ENCODE measurements around the gene PKDCC.

The PKDCC gene

DNA sequence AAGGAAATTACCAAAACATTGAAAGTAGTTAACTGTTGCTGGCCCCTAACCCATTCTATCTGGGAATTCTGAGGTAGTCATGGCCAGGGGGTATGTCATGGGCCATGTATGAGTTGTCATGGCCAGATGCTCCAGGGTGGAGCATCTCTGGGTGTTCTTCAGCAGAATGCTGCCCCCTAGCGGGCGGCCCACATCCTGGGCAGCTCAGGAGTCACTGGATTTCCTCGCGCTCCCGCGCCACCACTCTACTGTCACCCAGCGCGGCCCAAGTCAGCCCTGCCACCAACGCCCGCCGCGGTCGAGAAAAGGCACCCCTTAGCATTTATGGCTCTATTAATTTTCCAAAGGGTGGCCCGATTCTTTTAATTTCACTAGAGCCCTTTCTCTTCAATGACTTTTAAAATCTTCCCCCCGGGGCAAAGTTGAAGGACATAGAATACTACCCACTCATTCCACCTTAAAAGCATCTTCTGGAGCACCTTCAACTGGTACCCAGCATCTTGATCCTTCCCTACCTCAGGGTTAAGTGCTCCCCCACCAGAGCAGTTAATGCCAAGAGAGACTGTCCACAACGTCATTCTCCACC lies 41.6 kb downstream of the PKDCC start:
- peak; percentile 65 for DNase-seq

DNA sequence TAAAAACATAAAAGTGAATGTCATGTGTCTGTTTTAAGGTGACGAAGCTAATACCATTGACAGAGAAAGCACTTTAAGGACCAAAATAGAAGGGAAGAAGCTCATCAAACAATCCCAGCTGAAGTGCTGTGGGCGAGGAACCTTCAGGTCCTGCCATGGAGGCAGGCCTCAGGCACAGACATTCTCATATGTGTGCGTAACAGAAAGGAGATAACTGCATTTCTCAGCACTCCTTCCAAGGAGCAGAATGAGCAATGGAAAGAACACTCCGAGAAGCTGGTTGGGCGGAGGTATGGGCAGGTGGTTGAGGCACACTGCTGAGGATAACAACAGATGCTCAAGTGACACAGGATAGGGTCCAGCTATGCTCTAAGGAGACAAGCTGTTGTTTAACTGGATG lies 42.4 kb downstream of the PKDCC start:
- no peak for DNase-seq

GRCh38 chr2:42091671-42092070 lies 43.9 kb downstream of the PKDCC start:
- no peak for DNase-seq

DNA sequence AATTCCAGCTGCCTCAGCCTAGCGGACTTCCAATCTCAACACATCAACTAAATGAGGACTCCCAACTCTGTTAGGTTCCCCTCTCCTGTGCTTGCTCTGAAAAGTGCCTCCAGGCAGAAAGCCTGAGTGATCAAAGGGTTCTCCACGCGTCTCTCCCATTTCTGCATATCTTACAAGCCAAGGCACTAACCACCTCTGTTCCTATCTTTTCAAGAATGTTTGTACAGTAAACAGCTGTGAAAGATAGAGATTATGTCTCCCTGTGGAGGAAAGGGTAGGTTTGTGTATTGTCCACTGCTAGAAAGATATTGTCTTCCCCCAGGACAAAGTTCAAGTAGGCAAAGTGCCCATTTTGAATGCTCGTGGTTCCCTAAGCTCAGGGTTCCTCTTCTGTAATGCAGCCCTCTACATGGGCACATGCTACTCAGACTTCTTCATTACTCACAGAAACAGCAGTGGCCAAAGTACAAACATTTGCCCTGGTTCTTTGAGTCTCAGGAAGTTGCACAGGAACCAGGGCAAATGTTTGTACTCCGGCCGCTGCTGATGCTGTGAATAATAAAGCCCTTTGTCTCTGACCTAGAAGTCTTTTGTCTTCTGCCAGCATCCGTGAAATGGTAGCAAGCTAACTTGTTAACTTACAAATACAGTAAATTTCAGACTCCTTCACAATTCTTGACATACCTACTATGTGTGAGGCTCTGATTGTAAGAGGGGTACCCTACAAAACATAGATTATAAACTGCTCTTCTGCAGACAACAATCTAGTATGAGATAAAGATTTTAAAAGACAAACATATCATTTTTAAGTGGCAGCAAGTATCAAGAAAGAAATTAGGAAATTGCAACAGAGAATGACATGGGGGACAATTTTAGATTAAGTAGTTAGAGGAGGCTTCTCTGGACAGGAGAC lies 44.5 kb downstream of the PKDCC start:
- no peak for DNase-seq

GRCh38 chr2:42094114-42094513 lies 46.3 kb downstream of the PKDCC start:
- no peak for DNase-seq

DNA sequence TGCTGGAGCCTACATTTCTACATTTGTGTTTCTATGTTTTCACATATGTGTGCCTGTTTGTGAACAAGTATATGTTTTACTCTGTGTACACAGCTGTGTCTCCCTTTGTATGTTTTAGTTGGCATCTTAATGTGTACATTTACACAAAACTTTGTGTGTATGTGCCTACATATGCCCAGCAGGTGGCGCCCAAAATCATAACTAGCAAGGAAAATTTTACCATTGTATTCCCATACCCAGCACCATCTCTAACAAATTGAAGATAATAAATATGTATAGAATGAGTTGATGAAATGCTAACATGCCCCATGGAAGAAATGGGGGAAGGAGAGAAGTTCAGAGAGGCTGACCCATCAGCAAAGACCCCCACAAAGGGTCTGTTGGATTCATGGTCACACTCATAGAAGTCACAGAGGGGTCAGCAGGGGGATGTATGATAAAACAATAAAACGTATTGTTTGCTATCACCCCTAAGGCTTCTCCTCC lies 48.1 kb downstream of the PKDCC start:
- DNase-seq = peak; percentile 88

DNA sequence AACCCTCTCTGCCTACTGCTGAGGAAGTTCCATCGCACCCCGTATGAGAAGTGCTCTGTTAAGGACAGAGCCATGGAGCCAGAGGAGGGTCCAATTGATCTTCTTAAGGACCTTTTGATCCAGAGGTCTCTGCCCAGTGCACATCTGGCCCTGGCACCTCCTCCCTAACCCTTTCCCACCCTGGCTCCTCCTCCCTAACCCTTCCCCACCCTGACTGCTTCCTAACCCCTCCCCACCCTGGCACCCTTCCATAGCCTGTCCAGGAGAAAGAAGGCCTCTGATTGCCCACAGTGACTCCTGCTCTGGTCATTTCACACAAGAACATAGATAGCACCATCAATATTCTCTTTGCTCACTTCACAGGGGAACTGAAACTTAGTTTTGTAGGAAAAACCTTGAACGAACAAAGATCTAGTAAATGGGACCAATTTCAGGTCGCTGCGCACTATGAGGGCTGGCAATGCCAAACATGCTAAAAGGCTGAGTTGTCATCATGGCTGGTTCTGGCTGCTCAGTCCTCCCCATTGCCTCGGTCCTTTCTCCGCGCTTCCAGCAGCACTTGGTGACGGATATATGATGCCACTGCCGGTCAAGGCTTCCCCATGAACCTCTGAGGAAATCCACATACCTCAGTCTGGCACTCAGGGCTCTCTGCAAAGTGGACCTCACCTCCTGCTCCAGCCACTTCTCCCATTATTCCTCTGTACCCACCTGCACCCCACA lies 49.2 kb downstream of the PKDCC start:
- DNase-seq = no peak

- DNase-seq = no peak
Measured at GRCh38 chr2:42098571-42099437, 51.0 kb downstream of the PKDCC start.

DNA sequence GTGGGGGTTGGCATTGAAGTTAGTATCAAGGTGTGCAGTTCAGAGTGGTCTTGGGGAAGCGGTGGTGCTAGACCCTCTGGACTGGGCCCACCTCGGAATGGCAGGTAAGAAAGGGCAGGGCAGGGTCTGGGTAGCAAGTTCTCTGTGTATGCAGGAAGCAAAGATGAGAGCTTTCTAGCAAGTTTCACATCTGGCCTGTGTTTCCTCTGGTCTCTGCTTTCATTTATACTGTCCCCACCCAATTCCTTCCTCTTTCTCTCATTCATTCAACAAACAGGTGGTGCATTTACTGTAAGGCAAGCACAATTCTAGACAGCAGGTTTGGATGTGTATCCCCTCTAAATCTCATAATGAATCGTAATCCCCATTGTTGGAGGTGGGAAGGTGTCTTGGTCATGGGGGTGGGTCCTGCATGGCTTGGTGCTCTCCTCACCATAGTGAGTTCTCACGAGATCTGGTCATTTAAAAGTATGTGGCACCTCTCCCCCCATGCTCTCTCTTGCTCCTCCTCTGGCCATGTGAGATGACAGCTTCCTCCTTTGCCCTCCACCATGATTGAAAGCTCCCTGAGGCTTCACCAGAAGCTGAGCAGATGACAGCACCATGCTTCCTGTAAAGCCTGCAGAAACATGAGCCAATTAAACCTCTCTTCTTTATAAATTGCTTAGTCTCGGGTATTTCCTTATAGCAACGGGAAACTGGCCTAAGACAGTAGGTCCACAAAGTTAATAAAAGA lies 51.8 kb downstream of the PKDCC start:
- DNase-seq = no peak

GRCh38 chr2:42100683-42101205 lies 52.9 kb downstream of the PKDCC start:
- no peak for DNase-seq

DNA sequence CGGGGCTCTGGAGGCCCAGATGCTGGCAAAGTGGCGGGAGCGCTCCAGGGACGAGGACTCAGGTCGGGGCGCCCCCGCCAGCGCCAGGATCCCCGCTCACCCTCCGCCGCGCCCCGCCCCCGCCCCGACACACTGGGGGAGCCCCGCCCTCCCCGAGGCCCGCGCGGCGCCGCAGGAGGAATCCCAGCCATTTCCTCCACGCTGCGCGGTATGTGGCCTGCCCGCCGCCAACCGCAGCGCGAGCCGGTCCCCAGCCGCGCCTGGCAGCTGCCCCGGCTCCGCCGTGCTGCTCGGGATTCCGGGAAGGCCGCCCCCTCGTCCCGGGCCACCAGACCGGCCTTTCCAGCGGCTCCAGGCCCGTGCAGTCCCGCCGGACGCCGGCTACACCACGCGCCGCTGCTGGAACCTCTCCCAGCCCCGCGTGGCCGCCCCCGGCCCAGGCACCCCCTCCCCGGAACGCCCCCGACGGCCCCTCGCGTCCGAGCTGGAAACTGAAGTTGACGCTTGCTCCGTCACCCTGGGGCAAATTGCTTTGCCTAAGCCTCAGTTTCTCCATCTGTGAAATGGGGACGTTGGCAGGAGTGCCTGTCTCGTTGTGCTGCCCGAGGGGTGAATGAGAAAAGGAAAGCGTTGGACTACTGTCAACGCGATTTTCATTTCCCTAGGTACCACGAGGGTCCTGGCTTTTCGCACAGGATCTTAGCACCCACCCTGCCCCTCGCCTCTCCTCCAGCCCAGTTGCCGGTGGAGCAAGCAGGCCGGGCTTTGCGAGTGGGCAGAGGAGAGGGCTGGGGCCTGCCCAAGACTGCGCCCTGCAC lies 53.6 kb downstream of the PKDCC start:
- no peak for DNase-seq

DNA sequence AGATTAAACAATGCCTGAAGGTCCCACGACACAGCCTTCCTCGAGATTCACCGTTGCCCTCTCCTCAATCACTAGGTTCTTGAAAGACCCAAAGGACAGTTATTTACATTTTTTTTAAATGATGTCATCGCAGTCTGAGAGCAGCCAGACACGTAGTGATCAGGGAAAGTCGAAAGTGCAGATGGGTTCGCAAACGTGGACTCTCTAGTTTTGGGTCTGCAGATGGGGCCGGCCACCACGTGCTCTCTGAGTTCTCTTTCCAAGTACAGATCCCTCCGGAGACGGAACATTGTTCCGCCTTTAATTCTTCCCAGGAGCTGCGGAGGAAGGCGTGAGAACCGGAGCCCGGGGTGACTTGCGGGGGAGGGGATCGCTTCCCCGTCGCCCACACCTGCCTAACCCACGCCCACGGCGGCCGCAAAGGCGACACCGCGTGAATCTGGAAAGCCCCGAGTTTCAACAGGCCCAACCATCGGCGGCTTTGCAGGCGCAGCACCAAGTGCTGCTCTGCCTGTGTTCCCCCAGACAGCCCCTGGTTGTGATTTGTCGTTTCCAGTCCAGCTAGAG lies 54.3 kb downstream of the PKDCC start:
- DNase-seq = no peak

DNA sequence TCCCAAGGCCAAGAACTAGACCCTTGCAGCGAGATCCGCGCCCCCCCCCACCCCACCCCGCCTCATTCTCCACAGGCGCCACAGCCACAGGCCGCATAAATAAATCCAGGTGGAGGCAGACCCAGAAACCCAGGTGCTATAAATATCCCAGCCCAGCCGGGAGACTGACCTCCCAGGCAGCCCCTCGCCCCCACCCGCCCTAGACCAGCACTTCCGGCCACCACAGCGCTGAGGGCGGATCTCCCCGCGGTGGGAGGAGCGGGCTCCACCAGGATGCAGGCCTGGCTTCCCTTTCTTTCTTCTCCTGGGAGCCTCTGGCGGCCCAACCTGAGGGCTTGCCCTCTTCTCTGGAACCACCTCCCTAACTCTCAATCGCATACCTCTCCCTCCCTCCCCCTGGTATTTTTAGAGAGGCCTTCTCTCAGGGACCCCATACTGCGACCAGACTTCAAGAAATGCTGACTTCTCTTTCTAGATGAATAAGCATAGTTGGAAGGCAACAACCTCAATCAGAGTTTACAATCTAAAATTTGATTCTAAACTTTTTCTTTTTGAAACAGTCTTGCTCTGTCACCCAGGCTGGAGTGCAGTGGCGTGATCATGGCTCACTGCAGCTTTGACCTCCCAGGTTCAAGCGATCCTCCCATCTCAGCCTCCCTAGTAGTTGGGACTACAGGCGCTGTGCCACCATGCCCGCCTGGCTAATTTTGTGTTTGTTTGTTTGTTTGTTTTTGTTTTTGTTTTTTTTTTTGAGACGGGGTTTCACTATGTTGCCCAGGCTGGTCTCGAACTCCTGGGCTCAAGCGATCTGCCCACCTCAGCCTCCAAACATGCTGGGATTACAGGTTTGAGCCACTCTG lies 55.0 kb downstream of the PKDCC start:
- DNase-seq = no peak

- no peak for DNase-seq
Measured at GRCh38 chr2:42103829-42104228, 56.0 kb downstream of the PKDCC start.

- no peak for DNase-seq
Measured at GRCh38 chr2:42104621-42105020, 56.8 kb downstream of the PKDCC start.

- no peak for DNase-seq
Measured at GRCh38 chr2:42105330-42106256, 57.8 kb downstream of the PKDCC start.

DNA sequence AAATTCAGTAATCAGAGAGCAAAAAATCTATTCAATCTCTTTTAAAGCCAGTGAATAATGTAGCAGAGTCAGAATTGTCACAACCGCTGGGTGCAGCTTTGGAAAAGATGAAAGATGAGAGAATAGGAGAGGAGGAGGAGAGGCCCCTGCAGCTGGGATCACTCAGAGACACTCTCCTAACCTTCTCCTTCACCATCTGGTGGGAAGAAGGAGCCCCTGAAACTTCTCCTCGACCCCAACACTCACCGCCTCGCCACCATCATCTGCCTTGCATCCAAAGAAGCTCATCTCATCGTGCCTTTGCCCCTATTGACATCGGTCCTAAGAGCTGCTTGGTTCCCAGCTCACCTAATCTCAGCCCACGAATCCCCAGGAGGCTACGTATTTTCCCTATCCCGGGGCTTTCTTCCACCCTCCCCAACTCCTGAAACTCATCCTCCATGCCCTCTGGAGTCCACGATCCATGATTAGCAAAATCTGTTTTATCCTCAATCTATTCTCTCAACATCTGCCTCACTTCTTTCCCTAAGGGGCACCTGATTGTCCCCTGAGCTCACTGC lies 58.5 kb downstream of the PKDCC start:
- DNase-seq = no peak

All from NCI-H1694 (cell line).